DLD1 (cell line): ENCODE measurements around the gene TM4SF4.

Experiments
- in situ Hi-C: cut with HindIII; loops from 2 replicates; pipeline ENCODE4 v1.10.0; 2017; ENCODE audit warnings: low sequenced_read_pairs

The TM4SF4 gene

DNA sequence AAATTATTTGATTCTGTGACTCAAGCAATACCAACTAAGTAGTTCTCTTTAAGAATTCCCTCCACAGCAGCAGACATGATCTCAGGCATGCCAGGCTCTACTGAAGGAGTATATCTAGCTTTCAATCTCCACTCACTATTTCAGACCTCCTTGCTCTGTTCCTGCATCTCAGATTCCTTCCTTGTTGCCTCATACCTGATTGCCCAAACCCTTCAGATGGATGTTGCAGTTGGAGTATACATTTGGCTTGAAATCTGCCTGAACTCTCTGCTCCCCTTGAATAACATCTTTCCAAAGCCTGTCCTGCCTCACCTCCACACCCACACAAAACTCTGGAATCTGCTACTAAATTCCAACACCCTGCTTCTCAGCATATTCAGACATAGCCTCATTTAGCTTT is 19.8 kb upstream of the TM4SF4 start:
- in situ Hi-C loops = no loop called here

DNA sequence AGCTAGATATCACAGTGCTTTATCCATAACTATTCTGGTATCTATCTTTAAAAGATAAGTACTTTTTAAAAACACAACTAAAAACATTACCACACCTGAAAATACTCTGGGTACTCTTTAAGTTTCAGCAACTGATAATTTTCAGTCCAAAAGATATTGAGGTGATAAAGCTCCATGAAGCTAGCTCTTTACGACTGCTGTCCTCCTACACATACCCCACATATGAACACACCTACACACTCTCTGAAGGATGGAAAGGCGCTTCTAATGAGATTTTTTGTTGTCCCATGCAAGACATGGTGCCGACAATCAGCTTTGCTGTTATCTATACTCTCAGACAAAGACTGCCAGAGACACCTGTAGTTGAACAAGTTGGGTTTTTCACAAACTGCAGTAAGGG is 19.1 kb upstream of the TM4SF4 start:
- in situ Hi-C loops = no loop called here

DNA sequence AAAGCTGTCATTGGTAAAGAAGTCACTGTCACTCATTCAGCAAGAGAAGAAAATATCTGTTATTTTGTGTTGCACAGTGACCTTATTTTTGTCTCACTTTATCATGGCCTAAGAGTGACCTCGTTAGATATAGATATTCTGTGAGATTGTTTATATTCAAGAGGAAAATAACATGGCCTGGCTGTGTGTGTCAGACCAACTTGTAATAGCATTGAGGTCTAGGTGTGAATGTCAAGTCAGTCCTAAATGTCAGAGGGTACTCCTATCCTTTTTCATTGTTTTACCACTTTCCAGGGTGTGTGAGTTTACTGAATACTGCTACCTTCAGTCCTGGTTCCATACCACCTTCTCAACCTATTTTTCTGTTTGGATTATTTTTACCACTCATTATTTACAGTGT is 18.5 kb upstream of the TM4SF4 start:
- in situ Hi-C loops = no loop called here

DNA sequence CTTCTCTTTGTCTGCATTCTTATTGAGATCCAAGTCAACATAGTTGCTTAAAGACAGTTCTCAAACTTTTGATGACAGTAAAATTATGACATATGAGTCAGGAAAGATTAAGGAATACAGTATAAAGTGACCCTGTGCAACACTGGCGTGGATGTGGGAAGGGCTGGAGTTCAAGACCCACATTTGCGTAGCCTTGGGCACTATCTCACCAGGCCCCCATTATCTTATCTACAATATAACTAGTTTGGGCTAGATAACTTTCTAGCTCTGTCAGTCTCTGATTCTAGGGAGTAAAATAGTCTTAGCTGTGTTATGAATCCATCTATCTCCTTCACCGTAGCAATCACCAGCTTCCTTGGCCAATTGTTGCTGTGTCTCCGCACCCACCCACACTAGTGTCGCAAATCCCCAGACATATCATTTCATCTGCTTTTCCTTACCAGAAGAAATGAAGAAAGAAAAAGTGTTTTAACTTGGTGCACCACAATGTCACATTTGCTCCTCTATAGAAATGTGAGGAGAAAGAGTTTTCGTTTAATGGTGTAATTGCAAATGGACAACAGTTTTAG is 14.9 kb upstream of the TM4SF4 start:
- in situ Hi-C loops = no loop called here

DNA sequence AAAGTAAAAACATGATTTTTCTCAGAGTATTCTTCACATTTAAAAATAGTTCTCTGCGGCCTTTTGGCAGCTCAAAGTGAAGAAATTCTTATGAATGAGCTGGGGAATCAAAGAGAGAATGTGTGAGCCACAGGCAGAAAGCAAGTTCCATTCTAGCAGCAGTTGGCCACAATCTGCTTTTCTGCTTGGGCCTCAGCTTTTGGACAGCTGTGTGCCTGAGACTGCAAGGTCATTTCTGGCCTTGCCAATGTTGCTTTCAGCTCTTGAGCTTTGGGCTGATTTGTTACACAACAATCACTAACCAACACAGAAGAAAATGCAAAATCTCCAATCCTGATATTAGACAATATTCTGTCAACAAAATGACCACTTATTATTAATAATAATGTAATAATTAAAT is 14.4 kb upstream of the TM4SF4 start:
- in situ Hi-C loops = no loop called here

DNA sequence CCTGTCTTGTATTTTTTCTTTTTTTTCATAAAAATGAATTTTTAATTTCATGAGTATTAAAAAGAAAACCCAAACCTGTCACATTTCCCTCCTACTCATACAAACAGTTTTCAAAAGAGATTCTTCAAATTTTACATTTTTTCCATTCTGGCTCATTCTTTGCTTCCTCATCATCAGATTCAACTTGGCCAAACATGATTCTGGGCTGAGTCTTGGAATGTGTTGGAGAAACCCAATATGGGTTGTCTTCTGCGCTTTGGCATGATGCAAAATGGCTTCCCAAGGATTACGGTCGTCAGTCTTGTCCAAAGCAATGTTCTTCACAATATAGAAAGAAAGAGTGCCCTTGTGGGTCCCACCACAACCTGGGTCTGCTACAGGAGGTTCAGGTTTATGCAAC is 12.4 kb upstream of the TM4SF4 start:
- in situ Hi-C loops = no loop called here

DNA sequence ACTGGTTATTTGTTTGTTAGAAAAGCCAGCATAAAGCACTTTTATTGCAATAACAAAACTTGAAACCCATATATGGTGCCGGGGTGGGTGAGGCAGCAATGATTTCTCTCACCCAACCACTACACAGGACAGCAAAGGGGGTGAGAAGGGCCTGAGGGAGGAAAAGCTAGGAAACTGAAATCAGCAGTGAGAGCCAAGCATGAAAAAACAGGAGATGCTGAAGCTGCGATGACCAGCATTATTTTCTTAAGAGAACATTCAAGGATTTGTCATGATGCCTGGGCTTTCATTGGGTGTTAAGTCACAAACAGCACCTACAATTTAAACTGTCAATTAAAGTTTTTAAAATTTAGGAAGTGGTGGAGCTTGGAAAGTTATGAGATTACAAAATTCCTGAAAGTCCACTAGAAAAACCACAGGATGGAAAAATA is 11.9 kb upstream of the TM4SF4 start:
- in situ Hi-C loops = no loop called here

DNA sequence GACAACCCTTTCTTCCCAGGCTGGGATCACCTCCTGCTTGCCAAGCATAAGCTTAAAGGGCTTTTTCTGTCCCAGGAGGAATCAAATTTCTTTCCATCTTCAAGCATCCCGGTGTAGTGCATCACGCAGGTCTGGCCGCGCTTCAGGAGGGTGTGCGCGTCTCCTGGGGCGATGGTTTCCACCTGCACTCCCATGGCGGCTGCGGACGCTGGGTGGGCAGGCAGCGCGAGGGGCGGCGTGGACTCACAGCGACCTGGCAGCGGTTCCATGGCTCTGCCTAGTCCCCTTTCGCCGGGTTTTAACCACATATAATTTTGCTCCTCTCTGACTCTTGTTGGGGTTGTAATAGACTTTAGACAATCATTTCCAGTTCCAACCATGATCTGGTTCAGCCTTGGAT is 10.6 kb upstream of the TM4SF4 start:
- in situ Hi-C loops = no loop called here

DNA sequence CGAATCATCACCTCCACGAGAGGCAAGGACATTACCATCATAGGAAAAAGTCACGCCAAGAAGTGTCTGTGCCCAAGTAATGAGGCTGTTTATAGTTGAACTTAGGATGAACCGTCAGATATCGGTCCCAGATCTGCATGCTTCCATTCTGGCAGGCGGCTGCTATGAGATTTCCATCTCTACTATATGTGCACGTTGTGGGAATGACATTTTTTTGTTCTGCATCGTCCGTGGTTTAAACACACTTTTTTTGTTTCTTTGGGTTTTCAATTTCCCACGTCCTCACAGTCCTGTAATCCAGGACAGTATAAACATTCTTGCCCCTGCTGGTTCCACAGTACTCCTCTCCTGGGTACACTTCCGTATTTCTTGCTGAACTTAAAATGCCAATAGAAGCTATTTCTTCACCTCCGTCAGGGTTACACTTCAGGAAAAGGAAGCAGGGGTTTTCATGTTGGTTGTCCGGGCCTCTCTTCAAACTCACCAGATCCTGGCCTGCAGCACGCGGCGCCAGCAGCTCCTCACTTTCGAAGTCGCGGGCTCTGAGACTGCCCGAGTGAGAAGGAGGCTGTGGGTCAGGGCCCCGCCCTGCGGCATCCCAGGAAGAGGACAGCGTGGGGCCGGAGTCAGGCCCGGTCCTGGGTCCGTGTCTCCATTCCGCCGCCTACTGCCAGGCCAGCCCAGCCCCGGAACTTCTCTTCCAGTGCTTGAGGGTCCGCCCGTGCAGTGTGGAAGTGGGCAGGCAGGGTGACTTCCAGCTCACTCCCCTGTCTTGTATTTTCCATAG is 9.8 kb upstream of the TM4SF4 start:
- in situ Hi-C loops = no loop called here

DNA sequence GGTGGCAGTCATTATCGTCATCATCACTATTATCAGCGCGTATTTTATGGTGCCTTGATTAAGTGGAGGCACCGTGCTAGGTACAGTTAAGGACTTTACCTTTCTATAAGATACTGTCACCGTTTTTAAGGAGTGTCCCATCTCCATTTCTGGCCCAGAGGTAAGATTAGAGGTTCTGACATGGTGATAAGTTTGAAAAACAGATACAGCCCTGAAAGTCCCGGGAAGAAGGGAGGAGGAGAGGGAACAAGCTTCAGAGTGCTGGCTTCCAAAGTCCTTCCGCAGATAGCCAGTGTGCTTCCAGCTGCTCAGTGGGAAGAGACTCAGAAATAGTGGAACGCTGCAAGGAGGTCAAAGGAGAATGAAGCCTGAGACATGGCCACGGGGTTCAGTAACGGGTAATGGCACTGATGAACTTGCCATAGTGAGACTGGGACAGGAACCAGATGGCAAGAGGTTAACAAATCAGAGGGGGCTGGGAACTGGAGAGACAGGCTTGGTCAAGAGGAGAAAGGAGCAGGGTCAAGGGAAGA is 9.1 kb upstream of the TM4SF4 start:
- in situ Hi-C loops = no loop called here

DNA sequence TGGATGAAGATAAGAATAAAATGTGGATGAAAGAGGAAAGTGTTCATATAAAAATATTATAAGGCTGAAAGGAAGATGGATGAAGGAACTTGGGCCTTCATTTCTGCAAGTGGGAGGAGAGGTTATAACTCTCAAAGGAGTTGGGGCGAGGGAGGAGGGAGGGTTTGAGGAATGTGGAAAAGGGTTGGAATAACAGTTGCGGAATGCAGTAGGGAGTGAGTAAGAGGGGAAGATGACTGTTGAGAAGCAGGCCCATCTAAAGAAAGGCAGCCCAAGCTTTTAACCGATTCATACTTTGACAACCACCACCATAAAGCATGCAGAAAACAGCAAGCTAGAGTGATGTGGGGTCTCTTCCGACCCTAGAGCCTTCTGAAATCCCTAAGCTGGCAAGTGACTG is 8.3 kb upstream of the TM4SF4 start:
- in situ Hi-C loops = no loop called here

DNA sequence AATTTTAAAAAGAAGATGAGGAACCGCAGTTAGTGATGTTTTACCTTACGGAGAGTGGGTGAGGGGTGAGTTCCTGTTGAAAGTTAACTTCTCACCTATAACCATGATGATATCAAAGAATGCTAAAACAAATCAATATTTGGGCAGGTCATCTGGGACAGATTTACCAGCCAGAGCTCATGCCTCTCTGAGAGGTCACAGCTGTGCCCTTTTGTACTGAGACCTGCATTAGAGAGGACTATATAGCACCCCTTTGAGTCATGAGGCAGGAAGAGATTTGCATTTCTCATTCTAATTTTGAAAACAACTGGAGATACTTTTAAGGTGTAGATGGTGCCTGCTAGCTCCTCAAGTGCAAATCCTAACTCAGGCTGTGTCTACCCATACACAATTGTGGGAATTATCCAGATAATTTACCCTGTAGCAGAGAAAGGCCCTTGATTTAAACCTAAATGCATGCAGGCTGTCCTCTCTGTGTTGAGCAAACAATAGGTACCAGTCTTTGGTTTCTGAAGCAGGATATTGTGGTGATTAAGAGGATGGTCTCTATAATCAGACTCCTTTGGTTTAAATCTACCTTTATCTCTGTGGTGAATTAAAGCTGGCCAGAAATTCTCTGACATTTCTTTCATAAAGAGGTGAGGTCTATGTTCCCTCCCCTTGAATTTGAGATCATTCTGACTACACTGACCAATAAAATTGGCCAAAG is 5.8 kb upstream of the TM4SF4 start:
- in situ Hi-C loops = no loop called here

DNA sequence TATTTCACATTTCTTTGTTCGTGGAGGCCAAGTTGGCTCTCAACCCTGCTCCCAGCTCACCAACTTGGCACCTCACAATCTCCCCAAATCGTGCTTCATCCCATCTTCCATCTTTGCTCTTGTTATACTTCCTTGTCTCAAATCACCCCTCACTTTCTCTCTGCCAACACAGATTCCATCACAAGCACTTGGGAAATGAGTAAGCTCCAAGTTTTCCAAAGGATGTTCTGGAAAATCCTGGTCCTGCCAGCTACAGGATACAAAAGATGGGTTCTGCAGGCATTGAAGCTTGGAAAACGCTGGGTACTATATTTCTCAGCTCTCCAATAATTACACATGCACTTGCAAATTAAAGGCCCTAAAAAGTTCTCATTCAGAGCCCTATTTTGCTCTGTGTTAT is 4.1 kb upstream of the TM4SF4 start:
- in situ Hi-C loops = no loop called here

DNA sequence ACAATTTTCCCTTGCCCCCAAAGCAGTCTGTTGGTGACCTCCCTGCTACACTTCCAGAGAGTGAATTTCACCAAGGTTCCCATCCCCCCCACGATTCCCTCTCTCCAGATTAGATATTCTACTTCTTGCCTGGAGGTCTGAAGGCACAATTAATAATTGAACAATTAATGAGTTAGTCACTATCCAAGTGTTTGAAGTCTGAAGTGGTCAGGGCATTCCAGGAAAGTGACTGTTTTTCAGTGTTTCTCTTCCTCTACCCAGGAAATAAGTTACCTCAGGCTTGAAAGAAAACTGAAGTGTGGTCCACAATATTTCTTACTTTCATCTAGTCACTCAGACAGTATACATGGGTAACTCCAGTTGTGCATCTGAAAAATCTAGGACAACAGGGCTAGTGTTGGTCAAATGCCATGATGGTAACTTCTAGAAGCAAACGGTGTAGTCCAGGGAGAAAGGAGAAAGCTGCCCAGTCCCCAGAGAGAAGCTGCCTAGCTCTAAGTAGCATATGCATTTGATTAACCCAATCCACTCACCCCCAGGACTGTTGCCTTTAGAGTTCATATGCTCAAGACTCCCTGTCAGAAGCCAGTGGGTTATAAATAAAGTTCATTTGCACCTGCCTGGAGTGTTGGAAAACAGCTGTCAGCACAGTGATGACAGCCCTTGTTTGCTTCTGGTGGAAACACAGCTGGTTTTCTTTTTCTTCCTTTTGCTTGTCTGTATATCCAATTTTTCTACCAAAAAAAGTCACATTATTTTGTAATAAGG is 2.3 kb upstream of the TM4SF4 start:
- in situ Hi-C loops = no loop called here

DNA sequence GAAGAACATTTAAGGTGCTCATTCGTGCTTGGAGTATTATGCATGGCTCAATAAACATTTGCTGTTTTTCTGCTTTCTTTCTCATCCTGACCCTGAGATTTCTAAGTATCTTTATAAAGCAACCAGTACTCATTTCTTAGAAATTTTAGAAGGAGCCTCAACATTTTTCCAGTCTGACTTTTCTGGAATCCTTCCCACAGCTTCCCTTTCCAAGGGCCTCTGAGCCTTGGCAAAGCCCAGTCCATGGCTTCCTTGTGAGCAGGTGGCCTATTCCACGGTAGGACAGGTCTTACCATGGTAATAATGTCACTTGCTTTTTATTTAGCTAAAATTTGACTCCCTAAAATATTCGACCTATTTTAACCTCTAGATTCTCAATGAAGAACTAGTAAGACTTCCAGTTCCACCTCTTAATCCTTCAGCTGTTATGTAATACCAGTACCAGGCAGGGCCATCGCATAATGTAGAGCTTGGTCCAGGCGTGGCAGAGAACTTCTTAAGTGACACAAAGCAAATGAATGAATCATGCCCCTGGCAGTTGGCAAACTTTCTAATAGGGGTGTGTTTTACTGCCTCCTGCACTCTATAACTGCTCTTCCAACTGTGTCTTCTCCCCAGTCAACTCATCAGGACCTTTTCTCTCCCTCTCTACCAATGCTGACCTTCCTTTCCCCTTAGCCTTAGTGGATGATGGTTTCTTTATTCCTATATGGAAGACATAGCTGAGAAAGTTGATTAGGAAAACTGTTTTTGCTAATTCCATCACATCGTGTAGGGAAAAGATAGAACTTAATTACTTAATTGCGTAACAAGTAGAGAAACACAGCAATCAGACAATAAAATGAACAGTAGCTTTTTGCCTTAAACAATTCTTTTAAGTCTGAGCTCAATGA is 894 bp upstream of the TM4SF4 start:
- in situ Hi-C loops = no loop called here

DNA sequence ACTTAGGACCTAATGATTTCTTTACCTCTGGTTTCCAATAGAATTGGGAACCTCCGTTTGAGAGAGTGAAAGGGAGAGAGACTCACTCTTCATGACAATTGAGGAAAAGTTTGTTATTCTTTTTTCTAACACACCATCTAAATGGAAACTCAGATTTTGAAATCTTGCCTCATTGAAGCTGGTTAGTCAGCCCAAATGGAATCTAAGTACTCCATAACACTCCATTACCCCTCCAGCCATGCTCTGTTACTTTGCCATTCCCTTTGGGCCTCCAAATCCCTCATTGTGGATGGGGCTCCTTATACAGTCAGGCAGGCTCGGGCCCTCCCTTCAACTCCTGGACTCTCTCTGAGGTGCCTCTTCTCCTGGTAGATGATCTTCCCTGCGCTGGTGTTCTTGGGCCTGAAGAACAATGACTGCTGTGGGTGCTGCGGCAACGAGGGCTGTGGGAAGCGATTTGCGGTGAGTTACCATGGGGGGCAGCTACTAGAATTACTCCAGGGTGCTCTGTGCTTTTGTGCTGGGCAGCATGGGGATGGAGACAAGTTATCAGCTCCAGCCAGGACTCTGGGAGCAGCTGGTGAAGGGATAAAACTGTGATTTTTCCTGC is 1.1 kb downstream of the TM4SF4 start:
- in situ Hi-C loops = no loop called here

DNA sequence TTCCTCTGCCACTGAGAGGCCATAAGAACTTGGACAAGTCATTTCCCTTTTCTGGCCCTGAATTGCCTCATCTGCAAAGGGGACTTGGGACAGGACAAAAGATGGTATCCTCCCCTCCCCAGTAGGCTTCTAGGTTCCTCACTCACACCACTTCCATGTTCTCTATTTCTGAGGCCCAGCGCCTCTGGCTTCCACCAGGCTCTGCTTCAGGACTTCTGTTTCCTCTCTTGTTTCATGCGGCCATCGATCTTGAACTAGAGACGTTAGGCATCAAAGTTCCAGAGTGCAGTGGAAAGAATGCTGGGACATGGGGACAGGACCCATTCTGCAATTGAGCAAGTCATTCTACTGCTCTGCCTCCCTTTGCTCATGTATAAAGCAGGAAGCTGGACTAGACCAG is 1.7 kb downstream of the TM4SF4 start:
- in situ Hi-C loops = no loop called here

DNA sequence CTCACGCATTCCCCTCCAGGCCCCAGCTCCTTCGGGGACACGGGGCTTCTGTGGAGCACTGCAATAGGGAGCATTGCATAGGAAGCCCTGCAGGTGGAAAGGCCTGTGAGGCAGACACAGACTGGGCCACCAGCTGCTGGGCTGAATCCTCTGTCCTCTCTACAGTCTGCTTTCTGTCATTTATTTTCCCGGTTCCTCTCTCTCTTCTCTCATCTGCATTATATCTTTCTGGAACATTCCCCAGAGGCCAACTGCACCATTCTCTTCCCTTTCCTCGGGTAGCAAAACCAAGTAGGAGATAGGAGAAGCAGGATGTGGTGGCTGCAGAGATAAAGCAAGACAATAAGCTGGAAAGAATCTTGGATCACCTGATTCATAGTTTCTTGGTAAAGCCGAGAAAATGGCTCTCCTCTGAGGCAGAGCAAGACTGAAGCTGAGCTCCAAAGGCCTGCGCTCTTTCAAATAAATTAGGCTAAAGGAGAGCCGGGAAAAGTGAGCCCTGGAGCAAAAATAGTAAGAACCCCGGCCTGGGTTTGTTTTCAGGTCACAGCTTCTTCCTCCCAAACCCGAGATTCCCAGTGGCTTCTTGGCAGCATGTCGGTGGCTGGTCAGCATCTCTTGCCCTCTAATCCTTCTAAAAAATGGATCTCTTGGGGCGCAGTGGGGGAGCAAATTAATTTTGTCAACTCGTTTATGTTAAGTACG is 5.3 kb downstream of the TM4SF4 start:
- in situ Hi-C loops = no loop called here

DNA sequence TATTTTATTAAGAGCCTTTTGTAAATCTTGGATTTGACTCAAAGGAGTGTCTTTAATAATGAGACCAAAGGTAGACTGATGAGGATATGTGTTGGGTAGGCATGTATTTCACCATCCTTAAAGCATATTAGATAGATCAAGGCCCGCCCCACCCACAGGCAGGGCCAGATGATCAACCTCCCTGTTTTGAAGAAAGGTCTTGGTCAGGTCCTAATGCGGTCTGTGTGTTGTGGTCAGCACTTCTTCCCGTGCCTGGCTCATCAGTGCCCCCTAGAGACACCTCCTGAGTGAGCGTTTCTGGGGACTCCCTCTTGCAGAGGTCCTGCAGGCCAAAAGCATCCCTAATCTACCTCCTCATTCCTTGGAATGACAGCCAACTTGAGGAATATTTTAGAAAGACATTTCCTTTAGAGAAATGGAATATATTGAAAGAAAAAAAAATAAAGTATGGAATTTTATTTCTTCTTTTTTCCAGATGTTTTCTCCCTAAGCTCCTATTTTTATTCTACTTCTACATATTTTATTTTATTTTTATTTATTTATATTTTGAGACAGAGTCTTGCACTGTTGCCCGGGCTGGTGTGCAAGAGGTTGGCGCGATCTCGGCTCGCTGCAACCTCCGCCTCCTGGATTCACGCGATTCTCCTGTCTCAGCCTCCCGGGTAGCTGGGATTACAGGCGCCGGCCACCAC is 6.0 kb downstream of the TM4SF4 start:
- in situ Hi-C loops = no loop called here
